Measurements from ENCODE around the gene ARHGEF7.

GRCh38 chr13:111153279-111153976 is 38.3 kb downstream of the ARHGEF7 start:
- TF ChIP-seq POLR2A (IDR thresholded peaks at IDR 0.05) (peak in 1 of 2 donors; percentile 61), CTCF (IDR thresholded peaks at IDR 0.05) (no peak)

Measured in lower leg skin (tissue), 3 donors.